ENCODE measurements around the gene EEF2KMT. TPM values are rescaled to one million over a fixed set of nuclear protein-coding genes. Genes with fewer than 3 reads are reported as not detected.
"Not testable (repeated sequence)": the region's sequence is repeated elsewhere in the genome, so short reads cannot be mapped to it uniquely, and the experiment has no call there.

EEF2KMT gene
- total RNA-seq, 1 experiment from 2014 or later = 13.9 TPM

- H3K4me3 ChIP-seq (ENCODE audit: low read depth, low read length) = no peak overlapping the region
- ChIA-PET CTCF (no interaction called here), POLR2A (no interaction called here)
- no peaks in the 10 kb centered on the region for H3K27me3 ChIP-seq (replicated peaks; ENCODE audit: control insufficient read depth, insufficient read depth, low read length)
- no peak for TF ChIP-seq CTCF (IDR thresholded peaks at IDR 0.05; ENCODE audit: insufficient read depth in 1 of 2, low read depth in 1 of 2, low read length in 1 of 2, severe bottlenecking in 1 of 2, unreplicated experiment in 1 of 2)
- no peaks in the 10 kb centered on the region for H3K36me3 ChIP-seq (ENCODE audit: control insufficient read depth, insufficient read depth, low read length)
- BruUV-seq (replicated peaks) = no TSS peak
- no peak for DNase-seq
- Mint-ChIP-seq H3K4me1 (ENCODE audit: low read depth, unreplicated experiment) (peaks cover 7% of the 10 kb centered on the region), H3K27me3 (ENCODE audit: insufficient read depth, unreplicated experiment) (peaks cover 14% of the 10 kb centered on the region), H3K9me3 (ENCODE audit: unreplicated experiment) (peaks cover 9% of the 10 kb centered on the region), H3K36me3 (ENCODE audit: insufficient read depth, unreplicated experiment) (no peaks in the 10 kb centered on the region), H3K27ac (ENCODE audit: unreplicated experiment) (no peak overlapping the region), H3K4me3 (ENCODE audit: unreplicated experiment) (no peak overlapping the region)
- no peaks in the 10 kb centered on the region; the same call in none of the 2 replicates for H3K9me3 ChIP-seq
- intact Hi-C loops (cut with micrococcal nuclease; ENCODE audit: unreplicated experiment) = no loop called here
- peaks cover 5% of the 10 kb centered on the region; the same call in 1 of the 2 replicates for H3K4me1 ChIP-seq
Observed at GRCh38 chr16:5045499-5046115, 52.0 kb downstream of the EEF2KMT start.

- H3K36me3 Mint-ChIP-seq (ENCODE audit: insufficient read depth, unreplicated experiment); H3K4me3 ChIP-seq (ENCODE audit: low read depth, low read length); intact Hi-C loops (cut with micrococcal nuclease; ENCODE audit: unreplicated experiment); H3K36me3 ChIP-seq (ENCODE audit: control insufficient read depth, insufficient read depth, low read length); H3K27ac Mint-ChIP-seq (ENCODE audit: unreplicated experiment); H3K9me3 Mint-ChIP-seq (ENCODE audit: unreplicated experiment); H3K4me3 Mint-ChIP-seq (ENCODE audit: unreplicated experiment); DNase-seq; CTCF ChIA-PET; BruUV-seq (replicated peaks); H3K4me1 ChIP-seq; H3K9me3 ChIP-seq; H3K4me1 Mint-ChIP-seq (ENCODE audit: low read depth, unreplicated experiment); POLR2A ChIA-PET; H3K27me3 ChIP-seq (replicated peaks; ENCODE audit: control insufficient read depth, insufficient read depth, low read length): not testable (repeated sequence)
- H3K27me3 Mint-ChIP-seq (ENCODE audit: insufficient read depth, unreplicated experiment) = peaks cover 11% of the 10 kb centered on the region
Observed at GRCh38 chr16:5044581-5044980, 53.0 kb downstream of the EEF2KMT start.

GRCh38 chr16:5044011-5044540 is 53.5 kb downstream of the EEF2KMT start:
- Histone ChIP-seq H3K4me3 (ENCODE audit: low read depth, low read length) (no peak overlapping the region), H3K36me3 (ENCODE audit: control insufficient read depth, insufficient read depth, low read length) (no peaks in the 10 kb centered on the region), H3K27me3 (replicated peaks; ENCODE audit: control insufficient read depth, insufficient read depth, low read length) (no peaks in the 10 kb centered on the region), H3K4me1 (peaks cover 5% of the 10 kb centered on the region; the same call in 1 of the 2 replicates), H3K9me3 (no peaks in the 10 kb centered on the region; the same call in 1 of the 2 replicates)
- H3K4me3 Mint-ChIP-seq (ENCODE audit: unreplicated experiment) = no peak overlapping the region
- H3K27me3 Mint-ChIP-seq (ENCODE audit: insufficient read depth, unreplicated experiment) = peaks cover 7% of the 10 kb centered on the region
- ChIA-PET CTCF (interaction anchor here (0.7 kb wide), 1 partner anchor 18 kb away, joined by 3 read pairs; no protein-coding TSS in a partner anchor), POLR2A (no interaction called here)
- no peak overlapping the region for H3K27ac Mint-ChIP-seq (ENCODE audit: unreplicated experiment)
- no peaks in the 10 kb centered on the region for H3K9me3 Mint-ChIP-seq (ENCODE audit: unreplicated experiment)
- intact Hi-C loops (cut with micrococcal nuclease; ENCODE audit: unreplicated experiment) = no loop called here
- no peak for DNase-seq
- no peak for TF ChIP-seq CTCF (IDR thresholded peaks at IDR 0.05; ENCODE audit: insufficient read depth in 1 of 2, low read depth in 1 of 2, low read length in 1 of 2, severe bottlenecking in 1 of 2, unreplicated experiment in 1 of 2)
- no TSS peak for BruUV-seq (replicated peaks)
- H3K36me3 Mint-ChIP-seq (ENCODE audit: insufficient read depth, unreplicated experiment) = no peaks in the 10 kb centered on the region
- H3K4me1 Mint-ChIP-seq (ENCODE audit: low read depth, unreplicated experiment) = peaks cover 9% of the 10 kb centered on the region
